Osteocyte (in vitro differentiated cells): ENCODE measurements around the gene PTGFR. TPM values are rescaled to one million over a fixed set of nuclear protein-coding genes. Genes with fewer than 3 reads are reported as not detected.

Experiments
- DNase-seq: peaks from one replicate; pipeline ENCODE4 v3.0.0; 2021; ENCODE audit warnings: mixed read lengths; ENCODE audit not compliant: unreplicated experiment; ENCODE audit errors: extremely low spot score
- H3K27ac Mint-ChIP-seq: one replicate; pipeline ENCODE4 v1.8.0; 2021; ENCODE audit warnings: mild to moderate bottlenecking, mixed read lengths; ENCODE audit not compliant: unreplicated experiment
- H3K27me3 Mint-ChIP-seq: one replicate; pipeline ENCODE4 v1.8.0; 2021; ENCODE audit warnings: mixed read lengths; ENCODE audit not compliant: unreplicated experiment
- H3K36me3 Mint-ChIP-seq: one replicate; pipeline ENCODE4 v1.8.0; 2021; ENCODE audit warnings: mixed read lengths; ENCODE audit not compliant: unreplicated experiment
- H3K4me1 Mint-ChIP-seq: one replicate; pipeline ENCODE4 v1.8.0; 2021; ENCODE audit warnings: mixed read lengths; ENCODE audit not compliant: unreplicated experiment
- H3K4me3 Mint-ChIP-seq: one replicate; pipeline ENCODE4 v1.8.0; 2021; ENCODE audit warnings: mild to moderate bottlenecking, moderate library complexity, mixed read lengths; ENCODE audit not compliant: unreplicated experiment
- H3K9me3 Mint-ChIP-seq: one replicate; pipeline ENCODE4 v1.8.0; 2021; ENCODE audit warnings: mixed read lengths; ENCODE audit not compliant: unreplicated experiment
- total RNA-seq: library from RNA; stranded (reverse); gene quantifications from 2 replicates; pipeline ENCODE4 v1.2.1, GENCODE V29; 2021
- TF ChIP-seq, protein P1 (sequence below): fragments of 200-600 bp; sonication (generic); IDR thresholded peaks from 2 replicates; pipeline ENCODE4 v1.5.0; 2021; ENCODE audit warnings: antibody characterized with exemption, mild to moderate bottlenecking, moderate library complexity

PTGFR gene
- total RNA-seq, 1 donor from 2014 or later: 2.5 TPM

DNA sequence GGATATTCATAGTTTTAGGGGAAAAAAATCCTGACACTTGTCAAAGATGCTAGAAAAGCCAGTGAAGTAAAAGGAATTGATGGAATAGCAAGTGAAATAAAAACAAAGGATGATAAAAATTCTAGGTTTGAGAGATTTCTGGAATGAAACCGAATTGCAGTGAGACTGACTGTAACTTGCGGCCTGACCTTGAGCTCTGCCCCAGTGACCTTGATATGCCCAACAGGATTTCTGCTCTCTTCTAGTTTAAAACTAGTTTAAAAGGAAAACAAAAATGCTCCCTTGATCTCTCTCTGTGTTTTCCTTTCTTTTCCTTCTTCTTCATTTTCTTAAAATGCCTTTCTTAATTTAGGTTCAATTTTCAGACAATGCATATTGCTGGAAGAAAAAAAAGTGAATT lies 74.6 kb downstream of the PTGFR start:
- no peaks in the 10 kb centered on the region for H3K4me1 Mint-ChIP-seq
- TF ChIP-seq, protein P1, sequence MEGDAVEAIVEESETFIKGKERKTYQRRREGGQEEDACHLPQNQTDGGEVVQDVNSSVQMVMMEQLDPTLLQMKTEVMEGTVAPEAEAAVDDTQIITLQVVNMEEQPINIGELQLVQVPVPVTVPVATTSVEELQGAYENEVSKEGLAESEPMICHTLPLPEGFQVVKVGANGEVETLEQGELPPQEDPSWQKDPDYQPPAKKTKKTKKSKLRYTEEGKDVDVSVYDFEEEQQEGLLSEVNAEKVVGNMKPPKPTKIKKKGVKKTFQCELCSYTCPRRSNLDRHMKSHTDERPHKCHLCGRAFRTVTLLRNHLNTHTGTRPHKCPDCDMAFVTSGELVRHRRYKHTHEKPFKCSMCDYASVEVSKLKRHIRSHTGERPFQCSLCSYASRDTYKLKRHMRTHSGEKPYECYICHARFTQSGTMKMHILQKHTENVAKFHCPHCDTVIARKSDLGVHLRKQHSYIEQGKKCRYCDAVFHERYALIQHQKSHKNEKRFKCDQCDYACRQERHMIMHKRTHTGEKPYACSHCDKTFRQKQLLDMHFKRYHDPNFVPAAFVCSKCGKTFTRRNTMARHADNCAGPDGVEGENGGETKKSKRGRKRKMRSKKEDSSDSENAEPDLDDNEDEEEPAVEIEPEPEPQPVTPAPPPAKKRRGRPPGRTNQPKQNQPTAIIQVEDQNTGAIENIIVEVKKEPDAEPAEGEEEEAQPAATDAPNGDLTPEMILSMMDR: no peak
- H3K36me3 Mint-ChIP-seq: no peaks in the 10 kb centered on the region
- H3K27ac Mint-ChIP-seq: no peak overlapping the region
- H3K9me3 Mint-ChIP-seq: no peaks in the 10 kb centered on the region
- H3K27me3 Mint-ChIP-seq: peaks cover 9% of the 10 kb centered on the region
- no peak overlapping the region for H3K4me3 Mint-ChIP-seq
- DNase-seq: no peak

- Mint-ChIP-seq H3K9me3 (peaks cover 10% of the 10 kb centered on the region), H3K4me3 (no peak overlapping the region), H3K4me1 (no peaks in the 10 kb centered on the region)
These were observed 79.8 kb downstream of the PTGFR start for GRCh38 chr1:78570539-78570938.

DNA sequence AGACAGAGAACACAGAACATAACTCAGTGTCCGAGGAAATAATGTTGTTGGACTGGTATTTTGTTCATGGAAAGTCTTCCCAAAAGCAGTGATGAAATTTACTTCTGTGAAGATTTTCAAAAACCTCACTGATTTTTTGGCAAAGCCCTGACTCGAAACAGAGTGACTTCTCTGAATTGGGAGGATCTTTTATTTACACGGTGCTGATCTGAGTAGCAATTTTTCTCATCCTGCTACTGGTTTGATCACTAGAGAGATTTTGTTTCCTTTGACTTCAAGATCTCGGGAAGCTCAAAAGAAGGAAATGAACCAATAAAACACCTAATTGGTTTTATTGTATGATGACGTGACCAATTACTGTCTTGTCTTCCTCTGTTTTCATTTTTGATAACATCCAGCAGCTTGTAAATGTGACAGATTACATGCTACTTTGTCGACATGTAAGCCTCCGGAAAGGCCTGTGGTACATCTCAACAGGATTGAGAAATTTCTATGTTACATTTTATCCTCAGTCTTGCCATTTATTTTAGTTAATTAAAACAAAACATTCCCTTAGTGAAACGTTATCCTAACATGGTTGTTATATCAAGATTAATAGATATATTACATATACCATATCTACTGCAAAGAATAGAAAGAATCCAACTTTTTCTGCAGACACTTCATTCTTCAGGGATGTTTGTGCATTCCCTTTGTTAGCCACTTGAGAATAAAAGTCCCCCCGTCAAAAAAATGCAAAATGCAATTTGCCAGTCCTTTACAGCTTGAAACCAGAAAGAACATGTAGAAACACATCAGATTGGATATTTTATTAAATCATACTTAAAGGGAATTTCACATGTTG lies 86.7 kb downstream of the PTGFR start:
- Mint-ChIP-seq H3K36me3 (no peaks in the 10 kb centered on the region), H3K9me3 (peaks cover 10% of the 10 kb centered on the region), H3K4me1 (no peaks in the 10 kb centered on the region), H3K27ac (no peak overlapping the region), H3K4me3 (no peak overlapping the region), H3K27me3 (peaks cover 6% of the 10 kb centered on the region)
- no peak for DNase-seq
- TF ChIP-seq, protein P1: no peak

More at GRCh38 chr1:78570539-78570938, 79.8 kb downstream of the PTGFR start:
- TF ChIP-seq, protein P1: no peak
- Mint-ChIP-seq H3K27ac (no peak overlapping the region), H3K36me3 (no peaks in the 10 kb centered on the region), H3K27me3 (no peaks in the 10 kb centered on the region)
- no peak for DNase-seq

GRCh38 chr1:78586572-78586971 lies 95.8 kb downstream of the PTGFR start:
- no peaks in the 10 kb centered on the region for H3K36me3 Mint-ChIP-seq
- H3K4me1 Mint-ChIP-seq: no peaks in the 10 kb centered on the region
- no peak overlapping the region for H3K27ac Mint-ChIP-seq
- H3K9me3 Mint-ChIP-seq: no peaks in the 10 kb centered on the region
- peaks cover 18% of the 10 kb centered on the region for H3K27me3 Mint-ChIP-seq
- no peak for DNase-seq
- TF ChIP-seq, protein P1: no peak
- no peak overlapping the region for H3K4me3 Mint-ChIP-seq

DNA sequence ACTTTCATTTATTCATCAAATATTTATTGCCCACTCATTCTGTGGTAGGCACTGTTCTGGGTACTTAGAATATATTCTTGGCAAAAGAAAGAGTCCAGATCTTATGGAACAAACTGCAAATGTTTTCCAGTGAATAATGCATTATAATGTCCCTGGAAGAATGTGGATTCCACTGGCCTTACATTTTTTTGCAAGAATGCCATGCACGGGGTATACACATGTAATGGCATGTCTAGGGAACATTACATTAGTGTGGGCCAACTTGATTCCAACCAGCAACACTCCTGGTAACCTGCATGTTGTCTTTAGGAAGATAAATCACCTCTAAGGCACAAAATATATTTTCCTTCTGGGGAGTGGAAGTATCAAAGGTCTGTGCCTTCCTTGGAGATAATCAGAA lies 96.4 kb downstream of the PTGFR start:
- Mint-ChIP-seq H3K27me3 (peaks cover 21% of the 10 kb centered on the region), H3K4me1 (no peaks in the 10 kb centered on the region), H3K27ac (no peak overlapping the region), H3K9me3 (no peaks in the 10 kb centered on the region), H3K4me3 (no peak overlapping the region), H3K36me3 (no peaks in the 10 kb centered on the region)
- TF ChIP-seq, protein P1: no peak
- DNase-seq: no peak

Other genes starting within 250 kb of the PTGFR start
- gene IFI44L, start 129.5 kb downstream of the PTGFR start, total RNA-seq: 21.2 and 22.1 TPM in 2 replicates
- 14.2 and 19.7 TPM in 2 replicates for gene IFI44, start 158.9 kb downstream of the PTGFR start, total RNA-seq